ENCODE data around the gene SCUBE2. TPM values are rescaled to one million over a fixed set of nuclear protein-coding genes. Genes with fewer than 3 reads are reported as not detected.
"Not testable (repeated sequence)": the region's sequence is repeated elsewhere in the genome, so short reads cannot be mapped to it uniquely, and the experiment has no call there.

Gene SCUBE2
- total RNA-seq, 1 donor from 2014 or later, result 22.0 TPM

GRCh38 chr11:9104580-9104979 is 13.2 kb upstream of the SCUBE2 start:
- DNase-seq (ENCODE audit: low spot score), result no peak

GRCh38 chr11:9103542-9104276 is 12.3 kb upstream of the SCUBE2 start:
- DNase-seq (ENCODE audit: low spot score), result no peak

- DNase-seq (ENCODE audit: low spot score), result no peak
These were observed 8.2 kb upstream of the SCUBE2 start for GRCh38 chr11:9099617-9100016.

- DNase-seq (ENCODE audit: low spot score), result not testable (repeated sequence)
These were observed 7.1 kb upstream of the SCUBE2 start for GRCh38 chr11:9098455-9098854.

GRCh38 chr11:9097186-9097943 is 6.0 kb upstream of the SCUBE2 start:
- not testable (repeated sequence) for DNase-seq (ENCODE audit: low spot score)

GRCh38 chr11:9096427-9096826 is 5.0 kb upstream of the SCUBE2 start:
- no peak for DNase-seq (ENCODE audit: low spot score)

- no peak for DNase-seq (ENCODE audit: low spot score)
These were observed 4.0 kb upstream of the SCUBE2 start for GRCh38 chr11:9095421-9095820.

GRCh38 chr11:9094420-9094819 is 3.0 kb upstream of the SCUBE2 start:
- no peak for DNase-seq (ENCODE audit: low spot score)

GRCh38 chr11:9092853-9093778 is 1.7 kb upstream of the SCUBE2 start:
- DNase-seq (ENCODE audit: low spot score), result no peak

GRCh38 chr11:9092072-9092471 is 673 bp upstream of the SCUBE2 start:
- no peak for DNase-seq (ENCODE audit: low spot score)

GRCh38 chr11:9090488-9091043 is 833 bp downstream of the SCUBE2 start:
- DNase-seq (ENCODE audit: low spot score), result no peak

GRCh38 chr11:9089636-9090035 is 1.8 kb downstream of the SCUBE2 start:
- no peak for DNase-seq (ENCODE audit: low spot score)

GRCh38 chr11:9089061-9089460 is 2.3 kb downstream of the SCUBE2 start:
- no peak for DNase-seq (ENCODE audit: low spot score)

- DNase-seq (ENCODE audit: low spot score), result no peak
These were observed 8.8 kb downstream of the SCUBE2 start for GRCh38 chr11:9082575-9082974.

GRCh38 chr11:9081153-9081552 is 10.2 kb downstream of the SCUBE2 start:
- DNase-seq (ENCODE audit: low spot score), result no peak

GRCh38 chr11:9078113-9079086 is 13.0 kb downstream of the SCUBE2 start:
- DNase-seq (ENCODE audit: low spot score), result no peak

GRCh38 chr11:9077164-9077563 is 14.2 kb downstream of the SCUBE2 start:
- no peak for DNase-seq (ENCODE audit: low spot score)

GRCh38 chr11:9076661-9077060 is 14.7 kb downstream of the SCUBE2 start:
- DNase-seq (ENCODE audit: low spot score), result no peak

GRCh38 chr11:9076046-9076445 is 15.4 kb downstream of the SCUBE2 start:
- DNase-seq (ENCODE audit: low spot score), result no peak

- DNase-seq (ENCODE audit: low spot score), result no peak
These were observed 15.8 kb downstream of the SCUBE2 start for GRCh38 chr11:9075556-9075955.

Measured in mucosa of gallbladder (tissue), 1 donor.